Neuronal stem cell (in vitro differentiated cells): ENCODE data around the gene IPO13.
A peak's percentile ranks its signal among the peaks of the same experiment; 100 is the strongest.

ENCODE experiments used
- DNase-seq: peaks from one replicate; pipeline ENCODE4 v3.0.0-alpha.2; 2013; ENCODE audit warnings: low spot score
- H2AFZ ChIP-seq: one replicate; pipeline ENCODE4 v1.6.1; 2013; ENCODE audit warnings: mild to moderate bottlenecking, low read length, inconsistent platforms
- H2AK5ac ChIP-seq: 2 replicates; pipeline ENCODE4 v1.6.1; 2013; ENCODE audit warnings: low read depth, mild to moderate bottlenecking, inconsistent platforms, low read length, moderate library complexity, mixed read lengths
- H2BK120ac ChIP-seq: 2 replicates; pipeline ENCODE4 v1.6.1; 2013; ENCODE audit warnings: low read depth, mild to moderate bottlenecking, inconsistent platforms, low read length, moderate library complexity, mixed read lengths
- H2BK12ac ChIP-seq: one replicate; pipeline ENCODE4 v1.6.1; 2013; ENCODE audit warnings: low read length, inconsistent platforms
- H2BK15ac ChIP-seq: 2 replicates; pipeline ENCODE4 v1.6.1; 2013; ENCODE audit warnings: mild to moderate bottlenecking, low read length, inconsistent platforms, mixed read lengths
- H2BK5ac ChIP-seq: one replicate; pipeline ENCODE4 v1.6.1; 2013; ENCODE audit warnings: inconsistent platforms, mild to moderate bottlenecking, low read length, moderate library complexity
- H3K14ac ChIP-seq: one replicate; pipeline ENCODE4 v1.6.1; 2013; ENCODE audit warnings: low read length, inconsistent platforms
- H3K18ac ChIP-seq: 2 replicates; pipeline ENCODE4 v1.6.1; 2013; ENCODE audit warnings: low read length, inconsistent platforms
- H3K23ac ChIP-seq: 2 replicates; pipeline ENCODE4 v1.6.1; 2013; ENCODE audit warnings: low read depth, mild to moderate bottlenecking, mixed read lengths, low read length, inconsistent platforms; ENCODE audit not compliant: poor library complexity
- H3K27ac ChIP-seq: replicated peaks from 3 replicates; pipeline ENCODE4 v1.5.1; 2013; ENCODE audit warnings: low read length, inconsistent platforms
- H3K27me3 ChIP-seq, 3 experiments: 2 replicates each; pipeline ENCODE4 v1.6.1; 2013; ENCODE audit warnings: low read length in 3 of 3, mild to moderate bottlenecking in 2 of 3, inconsistent platforms in 1 of 3, low read depth in 1 of 3, mixed read lengths in 1 of 3, moderate library complexity in 1 of 3; ENCODE audit not compliant: control insufficient read depth in 3 of 3, insufficient read depth in 3 of 3
- H3K36me3 ChIP-seq, 2 donors: replicated peaks in 1 of 2; 2 replicates each; pipeline ENCODE4 v1.6.1; 2013; ENCODE audit warnings: low read length in 2 of 2; ENCODE audit not compliant: control insufficient read depth in 2 of 2, insufficient read depth in 2 of 2
- H3K4ac ChIP-seq: 2 replicates; pipeline ENCODE4 v1.6.1; 2013; ENCODE audit warnings: inconsistent platforms, mild to moderate bottlenecking, low read length, moderate library complexity
- H3K4me1 ChIP-seq, 2 donors: 1 replicate in 1 of 2; 2 replicates in 1 of 2; pipeline ENCODE4 v1.6.1; 2013; ENCODE audit warnings: low read length in 2 of 2, low read depth in 1 of 2; ENCODE audit not compliant: control insufficient read depth in 2 of 2, insufficient read depth in 1 of 2
- H3K4me2 ChIP-seq: one replicate; pipeline ENCODE4 v1.6.1; 2013; ENCODE audit warnings: mild to moderate bottlenecking, low read length, inconsistent platforms; ENCODE audit not compliant: insufficient read depth, poor library complexity, severe bottlenecking
- H3K4me3 ChIP-seq, 2 donors: 2 replicates each; pipeline ENCODE4 v1.5.1; 2013; ENCODE audit warnings: low read length in 2 of 2, mild to moderate bottlenecking in 2 of 2, inconsistent platforms in 1 of 2, moderate library complexity in 1 of 2
- H3K79me1 ChIP-seq: one replicate; pipeline ENCODE4 v1.6.1; 2013; ENCODE audit warnings: low read depth, mild to moderate bottlenecking, inconsistent platforms, low read length, moderate library complexity
- H3K9ac ChIP-seq: one replicate; pipeline ENCODE4 v1.6.1; 2013; ENCODE audit warnings: mild to moderate bottlenecking, low read depth, low read length, inconsistent platforms; ENCODE audit not compliant: poor library complexity
- H3K9me3 ChIP-seq, 2 donors: replicated peaks in 1 of 2; 2 replicates each; pipeline versions ENCODE3 to v1.6.1; 2013; ENCODE audit warnings: low read length in 2 of 2, mild to moderate bottlenecking in 2 of 2, inconsistent platforms in 1 of 2, low read depth in 1 of 2, mixed read lengths in 1 of 2, moderate library complexity in 1 of 2; ENCODE audit not compliant: control insufficient read depth in 2 of 2, insufficient read depth in 1 of 2
- H4K8ac ChIP-seq: one replicate; pipeline ENCODE4 v1.6.1; 2013; ENCODE audit warnings: low read depth, mild to moderate bottlenecking, inconsistent platforms, low read length, moderate library complexity
- H4K91ac ChIP-seq: one replicate; pipeline ENCODE4 v1.6.1; 2013; ENCODE audit warnings: low read length, low read depth, mild to moderate bottlenecking, inconsistent platforms; ENCODE audit not compliant: poor library complexity
- WGBS, 2 donors: extraction: QIAGEN DNeasy Blood & Tissue Kit; methylation state at CpG; one replicate each; pipeline ENCODE4 v1.1.7; 2013; ENCODE audit warnings: missing lambda C conversion rate in 2 of 2, mixed read lengths in 1 of 2; ENCODE audit not compliant: insufficient read length in 2 of 2, insufficient replicate concordance in 1 of 2; ENCODE audit errors: extremely low coverage in 2 of 2; 5-methylcytosine and 5-hydroxymethylcytosine counted together

The IPO13 gene

GRCh38 chr1:43982241-43982640 is 35.5 kb downstream of the IPO13 start:
- no peak overlapping the region for H3K9ac ChIP-seq
- no peak overlapping the region for H3K4me3 ChIP-seq
- peaks cover 39 to 77% of the 10 kb centered on the region in 2 donors for H3K36me3 ChIP-seq
- H3K18ac ChIP-seq: no peak overlapping the region
- H4K91ac ChIP-seq: no peak overlapping the region
- peaks cover 14 to 16% of the 10 kb centered on the region in 2 donors for H3K4me1 ChIP-seq
- H2BK12ac ChIP-seq: no peak overlapping the region
- no peak overlapping the region for H3K4me2 ChIP-seq
- H2BK120ac ChIP-seq: no peak overlapping the region
- no peak overlapping the region for H3K14ac ChIP-seq
- no peaks in the 10 kb centered on the region for H3K9me3 ChIP-seq
- no peak overlapping the region for H2BK15ac ChIP-seq
- no peaks in the 10 kb centered on the region for H3K27me3 ChIP-seq
- peak overlapping the region; percentile 95 for H3K23ac ChIP-seq
- no peak for DNase-seq
- H3K27ac ChIP-seq: no peak overlapping the region
- H2AK5ac ChIP-seq: no peak overlapping the region
- no CpG with 5 or more reads among the region's 8 CpGs for WGBS, 2 donors
- peaks cover 32% of the 10 kb centered on the region for H3K79me1 ChIP-seq
- no peak overlapping the region for H2BK5ac ChIP-seq
- no peak overlapping the region for H4K8ac ChIP-seq
- no peak overlapping the region for H2AFZ ChIP-seq
- no peak overlapping the region for H3K4ac ChIP-seq

DNA sequence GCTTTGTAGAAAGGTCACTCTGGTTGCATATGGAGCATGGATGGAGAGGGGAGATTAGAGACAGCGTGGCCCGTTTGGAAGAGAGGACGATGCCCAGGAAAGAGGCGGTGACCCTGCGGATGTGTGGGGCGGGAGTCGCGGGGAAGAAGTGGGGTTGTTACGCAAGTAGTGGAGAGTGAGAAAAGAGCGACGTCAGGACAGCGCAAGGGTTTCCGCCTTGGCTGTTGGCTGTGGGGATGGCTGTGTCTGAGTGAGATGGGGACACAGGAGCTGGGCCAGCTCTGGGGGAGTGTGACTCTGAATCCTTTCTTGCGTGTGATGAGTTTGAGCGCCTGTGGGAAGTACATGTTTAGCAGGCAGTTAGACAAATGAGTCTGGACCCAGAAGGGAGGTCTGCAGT is 36.1 kb downstream of the IPO13 start:
- no peak overlapping the region for H2BK12ac ChIP-seq
- H3K23ac ChIP-seq: no peak overlapping the region
- no peak overlapping the region for H4K91ac ChIP-seq
- H2BK15ac ChIP-seq: no peak overlapping the region
- peaks cover 35 to 76% of the 10 kb centered on the region in 2 donors for H3K36me3 ChIP-seq
- H3K9me3 ChIP-seq: no peaks in the 10 kb centered on the region
- no peak overlapping the region for H2BK5ac ChIP-seq
- H3K4me1 ChIP-seq: peaks cover 14 to 16% of the 10 kb centered on the region in 2 donors
- no peak overlapping the region for H4K8ac ChIP-seq
- no peak for DNase-seq
- H3K14ac ChIP-seq: no peak overlapping the region
- no peak overlapping the region for H3K4me2 ChIP-seq
- no peak overlapping the region for H2AK5ac ChIP-seq
- 100% methylated on average over 5 of the region's 15 CpGs; no CpG with 5 or more reads in 1 of the 2 donors for WGBS, 2 donors
- H3K27me3 ChIP-seq: no peaks in the 10 kb centered on the region
- no peak overlapping the region for H3K9ac ChIP-seq
- H3K4me3 ChIP-seq: no peak overlapping the region
- H3K18ac ChIP-seq: no peak overlapping the region
- H2BK120ac ChIP-seq: no peak overlapping the region
- H2AFZ ChIP-seq: no peak overlapping the region
- H3K27ac ChIP-seq: no peak overlapping the region
- H3K4ac ChIP-seq: no peak overlapping the region
- H3K79me1 ChIP-seq: peaks cover 29% of the 10 kb centered on the region

DNA sequence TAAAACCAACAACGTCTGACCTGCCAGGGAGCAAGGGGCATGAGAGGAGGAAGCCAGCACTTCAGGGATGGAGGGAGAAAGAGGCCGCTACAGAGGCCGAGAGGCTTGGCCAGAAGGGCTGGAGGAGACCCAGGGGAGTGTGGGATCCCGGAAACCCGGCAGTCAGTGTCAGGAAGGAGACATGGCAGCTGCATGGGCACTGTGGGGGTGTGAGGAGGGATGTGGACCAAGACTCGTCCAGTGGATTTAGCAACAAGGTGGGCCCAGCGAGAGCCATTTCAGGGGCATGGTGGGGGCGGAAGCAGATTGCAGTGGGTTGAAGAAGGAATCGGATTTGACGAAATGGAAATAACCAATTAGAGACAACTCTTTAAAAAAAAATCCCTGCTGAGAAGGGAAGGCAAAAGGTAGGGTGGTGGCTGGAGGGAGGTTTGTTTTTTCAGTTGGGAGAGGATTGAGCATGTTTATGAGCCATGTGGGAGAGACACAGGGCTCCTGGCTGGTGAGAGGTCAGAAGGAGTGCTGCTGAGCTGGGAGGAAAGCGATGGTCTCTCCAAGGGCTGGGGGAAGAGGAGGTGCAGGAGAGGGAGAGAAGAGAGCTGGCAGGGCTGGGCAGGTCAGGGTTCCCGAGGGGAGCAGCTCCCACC is 36.6 kb downstream of the IPO13 start:
- no peak overlapping the region for H3K4ac ChIP-seq
- H3K27ac ChIP-seq: no peak overlapping the region
- no peak overlapping the region for H3K4me3 ChIP-seq
- H3K36me3 ChIP-seq: peaks cover 31 to 76% of the 10 kb centered on the region in 2 donors
- peaks cover 10 to 12% of the 10 kb centered on the region in 2 donors for H3K4me1 ChIP-seq
- no peak overlapping the region for H2BK120ac ChIP-seq
- no peak for DNase-seq
- H3K18ac ChIP-seq: no peak overlapping the region
- peak overlapping the region; percentile 24 for H2BK5ac ChIP-seq
- peaks cover 27% of the 10 kb centered on the region for H3K79me1 ChIP-seq
- H2BK15ac ChIP-seq: no peak overlapping the region
- no peak overlapping the region for H4K91ac ChIP-seq
- H4K8ac ChIP-seq: no peak overlapping the region
- H3K23ac ChIP-seq: no peak overlapping the region
- H3K14ac ChIP-seq: no peak overlapping the region
- no CpG with 5 or more reads among the region's 12 CpGs for WGBS, 2 donors
- H3K4me2 ChIP-seq: no peak overlapping the region
- H3K9ac ChIP-seq: no peak overlapping the region
- no peak overlapping the region for H2AK5ac ChIP-seq
- no peak overlapping the region for H2AFZ ChIP-seq
- H3K9me3 ChIP-seq: no peaks in the 10 kb centered on the region
- no peaks in the 10 kb centered on the region for H3K27me3 ChIP-seq
- H2BK12ac ChIP-seq: no peak overlapping the region

- peaks cover 25% of the 10 kb centered on the region for H3K79me1 ChIP-seq
- peak overlapping the region; percentile 28 for H3K14ac ChIP-seq
- no peak overlapping the region for H2AK5ac ChIP-seq
- H3K4ac ChIP-seq: no peak overlapping the region
- no peak overlapping the region for H3K27ac ChIP-seq
- no peak for DNase-seq
- H3K4me3 ChIP-seq: no peak overlapping the region
- H2BK15ac ChIP-seq: no peak overlapping the region
- WGBS, 2 donors: no CpG with 5 or more reads among the region's 16 CpGs
- H3K9ac ChIP-seq: no peak overlapping the region
- no peak overlapping the region for H4K8ac ChIP-seq
- H3K36me3 ChIP-seq: peaks cover 31 to 76% of the 10 kb centered on the region in 2 donors
- no peak overlapping the region for H2BK120ac ChIP-seq
- H2BK5ac ChIP-seq: no peak overlapping the region
- peaks cover 8 to 10% of the 10 kb centered on the region in 2 donors for H3K4me1 ChIP-seq
- H3K9me3 ChIP-seq: no peaks in the 10 kb centered on the region
- no peak overlapping the region for H3K4me2 ChIP-seq
- H3K23ac ChIP-seq: peak overlapping the region; percentile 26
- no peaks in the 10 kb centered on the region for H3K27me3 ChIP-seq
- no peak overlapping the region for H2AFZ ChIP-seq
- no peak overlapping the region for H3K18ac ChIP-seq
- H2BK12ac ChIP-seq: no peak overlapping the region
- no peak overlapping the region for H4K91ac ChIP-seq
Observed at GRCh38 chr1:43984855-43985254, 38.1 kb downstream of the IPO13 start.
